Smooth muscle cell (in vitro differentiated cells): ENCODE results near the gene SAPCD2. TPM values are rescaled to one million over a fixed set of nuclear protein-coding genes. Genes with fewer than 3 reads are reported as not detected.
A peak's percentile ranks its signal among the peaks of the same experiment; 100 is the strongest.
"Not testable (repeated sequence)": the region's sequence is repeated elsewhere in the genome, so short reads cannot be mapped to it uniquely, and the experiment has no call there.

Experiments used
- DNase-seq: peaks from one replicate; lab custom pipeline; 2025; ENCODE audit not compliant: unreplicated experiment; lab: John Stamatoyannopoulos, UW
- H2AFZ ChIP-seq: fragments of 200-600 bp; sonication (generic); 2 replicates; pipeline ENCODE4 v1.6.0; 2016; ENCODE audit warnings: antibody characterized with exemption, low read depth, mild to moderate bottlenecking
- H3F3A ChIP-seq: fragments of 200-600 bp; sonication (generic); 2 replicates; pipeline ENCODE4 v1.6.0; 2017; ENCODE audit warnings: antibody characterized with exemption, low read depth
- H3K27ac ChIP-seq: fragments of 200-600 bp; sonication (generic); 2 replicates; pipeline ENCODE4 v1.5.1; 2016; ENCODE audit warnings: low read depth, mild to moderate bottlenecking
- H3K27me3 ChIP-seq: fragments of 200-600 bp; sonication (generic); 2 replicates; pipeline ENCODE4 v1.6.1; 2016; ENCODE audit warnings: low read depth, mild to moderate bottlenecking
- H3K36me3 ChIP-seq: fragments of 200-600 bp; sonication (generic); 2 replicates; pipeline ENCODE4 v1.5.1; 2016; ENCODE audit warnings: low read depth
- H3K4me1 ChIP-seq: fragments of 200-600 bp; sonication (generic); 2 replicates; pipeline ENCODE4 v1.5.1; 2016; ENCODE audit warnings: low read depth
- H3K4me2 ChIP-seq: fragments of 200-600 bp; sonication (generic); 2 replicates; pipeline ENCODE4 v1.6.0; 2016; ENCODE audit warnings: mild to moderate bottlenecking
- H3K4me3 ChIP-seq: fragments of 200-600 bp; sonication (generic); 2 replicates; pipeline ENCODE4 v1.5.1; 2016; ENCODE audit warnings: mild to moderate bottlenecking
- H3K79me2 ChIP-seq: fragments of 200-600 bp; sonication (generic); 2 replicates; pipeline ENCODE4 v1.6.0; 2016; ENCODE audit warnings: low read depth, mild to moderate bottlenecking
- H3K9ac ChIP-seq: fragments of 200-600 bp; sonication (generic); 2 replicates; pipeline ENCODE4 v1.6.0; 2016; ENCODE audit warnings: low read depth
- H3K9me3 ChIP-seq: fragments of 200-600 bp; sonication (generic); replicated peaks from 2 replicates; pipeline ENCODE4 v1.5.1; 2016; ENCODE audit warnings: low read depth
- H4K20me1 ChIP-seq: fragments of 200-600 bp; sonication (generic); 2 replicates; pipeline ENCODE4 v1.6.0; 2016; ENCODE audit warnings: low read depth
- CTCF ChIP-seq: fragments of 200-600 bp; sonication (generic); IDR thresholded peaks from 2 replicates; pipeline ENCODE4 v1.5.1; 2017; ENCODE audit warnings: borderline replicate concordance, mild to moderate bottlenecking, antibody characterized with exemption; ENCODE audit not compliant: insufficient read depth, poor library complexity, severe bottlenecking
- WGBS: methylation state at CpG from one replicate; pipeline ENCODE4 v1.1.7; 2016; ENCODE audit warnings: low lambda C conversion rate; 5-methylcytosine and 5-hydroxymethylcytosine counted together
- polyA plus RNA-seq: library from polyadenylated mRNA; unstranded; fragments of >200 nt; fragmentation: Nextera tagmentation; extraction: Ambion mirVana; gene quantifications from 2 replicates; pipeline ENCODE4 v1.2.1, GENCODE V29; 2016
- total RNA-seq: library from RNA; depleted of rRNA; stranded (reverse); fragments of >200 nt; gene quantifications from 2 replicates; pipeline ENCODE4 v1.2.3, GENCODE V29; 2014

SAPCD2 gene
- total RNA-seq (1.9 and 2.1 TPM in 2 replicates), polyA plus RNA-seq (3.9 and 5.0 TPM in 2 replicates)

- Histone ChIP-seq H3K27me3 (peaks cover 6% of the 10 kb centered on the region), H2AFZ (peak within 1 kb of the TSS; percentile 51), H3K36me3 (no peaks in the 10 kb centered on the region), H3K27ac (no peak within 1 kb of the TSS), H3F3A (no peaks in the 10 kb centered on the region), H3K9ac (no peak within 1 kb of the TSS), H3K9me3 (no peaks in the 10 kb centered on the region), H3K4me1 (peaks cover 8% of the 10 kb centered on the region), H3K79me2 (no peaks in the 10 kb centered on the region), H4K20me1 (no peaks in the 10 kb centered on the region), H3K4me3 (peak within 1 kb of the TSS; percentile 51), H3K4me2 (peak within 1 kb of the TSS; percentile 95)
- peak; percentile 52 for DNase-seq
- TF ChIP-seq CTCF = no peak
- under 1% methylated on average over 68 of the region's 74 CpGs for WGBS
Measured at GRCh38 chr9:137070201-137070905, at the start of gene SAPCD2. Gene SAPCD2 (minus strand): TSS chr9:137070557. CDS start chr9:137070460, 97 bp downstream.

DNA sequence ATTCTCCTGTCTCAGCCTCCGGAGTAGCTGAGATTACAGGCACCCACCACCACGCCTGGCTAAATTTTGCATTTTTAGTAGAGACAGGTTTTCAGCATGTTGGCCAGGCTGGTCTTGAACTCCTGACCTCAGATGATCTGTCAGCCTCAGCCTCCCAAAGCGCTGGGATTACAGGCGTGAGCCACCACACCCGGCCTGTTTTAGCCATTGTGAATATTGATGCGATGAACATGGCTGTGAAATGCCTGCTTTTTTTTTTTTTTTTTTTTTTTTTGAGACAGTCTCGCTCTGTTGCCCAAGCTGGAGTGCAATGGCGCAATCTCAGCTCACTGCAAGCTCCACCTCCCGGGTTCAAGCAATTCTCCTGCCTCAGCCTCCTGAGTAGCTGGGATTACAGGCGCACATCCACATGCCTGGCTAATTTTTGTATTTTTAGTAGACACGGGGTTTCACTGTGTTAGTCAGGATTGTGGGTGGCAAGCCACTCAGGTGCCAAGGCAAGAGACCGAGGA lies 47.8 kb upstream of the SAPCD2 start:
- H2AFZ ChIP-seq, H3F3A ChIP-seq, H3K27me3 ChIP-seq, H4K20me1 ChIP-seq, H3K27ac ChIP-seq, H3K79me2 ChIP-seq, H3K4me3 ChIP-seq, DNase-seq, H3K4me2 ChIP-seq, H3K4me1 ChIP-seq, H3K9ac ChIP-seq, H3K36me3 ChIP-seq, H3K9me3 ChIP-seq: not testable (repeated sequence)
- WGBS = 87% methylated on average over 12 of the region's 12 CpGs

GRCh38 chr9:137117269-137117731 lies 46.9 kb upstream of the SAPCD2 start:
- WGBS = 90% methylated on average over 15 of the region's 15 CpGs
- H3K4me1 ChIP-seq = peaks cover 3% of the 10 kb centered on the region
- H3F3A ChIP-seq = no peaks in the 10 kb centered on the region
- no peaks in the 10 kb centered on the region for H3K36me3 ChIP-seq
- no peak overlapping the region for H3K9ac ChIP-seq
- no peaks in the 10 kb centered on the region for H3K9me3 ChIP-seq
- H4K20me1 ChIP-seq = no peaks in the 10 kb centered on the region
- H3K79me2 ChIP-seq = no peaks in the 10 kb centered on the region
- no peak overlapping the region for H2AFZ ChIP-seq
- H3K27me3 ChIP-seq = no peaks in the 10 kb centered on the region
- no peak for DNase-seq
- no peak for TF ChIP-seq CTCF
- no peak overlapping the region for H3K4me3 ChIP-seq
- H3K27ac ChIP-seq = no peak overlapping the region
- no peak overlapping the region for H3K4me2 ChIP-seq

GRCh38 chr9:137116728-137117127 lies 46.4 kb upstream of the SAPCD2 start:
- H2AFZ ChIP-seq = no peak overlapping the region
- no peaks in the 10 kb centered on the region for H3K27me3 ChIP-seq
- H3F3A ChIP-seq = no peaks in the 10 kb centered on the region
- no peak for TF ChIP-seq CTCF
- no peaks in the 10 kb centered on the region for H4K20me1 ChIP-seq
- no peak overlapping the region for H3K9ac ChIP-seq
- no peaks in the 10 kb centered on the region for H3K79me2 ChIP-seq
- 53% methylated on average over 17 of the region's 17 CpGs for WGBS
- H3K4me2 ChIP-seq = peak overlapping the region; percentile 51
- DNase-seq = no peak
- no peak overlapping the region for H3K4me3 ChIP-seq
- no peak overlapping the region for H3K27ac ChIP-seq
- H3K9me3 ChIP-seq = no peaks in the 10 kb centered on the region
- H3K4me1 ChIP-seq = peaks cover 3% of the 10 kb centered on the region
- no peaks in the 10 kb centered on the region for H3K36me3 ChIP-seq
